IMR-90 (cell line): ENCODE measurements around the gene SLC44A1. TPM values are rescaled to one million over a fixed set of nuclear protein-coding genes. Genes with fewer than 3 reads are reported as not detected.

Experiments
- ATAC-seq: fragments of 200-7000 bp; cut with Tn5 transposase; 2 replicates; pipeline ENCODE4 v1.9.1; 2020; ENCODE audit warnings: low read depth, mild to moderate bottlenecking, moderate library complexity
- BruUV-seq: library from RNA; stranded (reverse); fragments of 400-500 nt; replicated peaks from 2 replicates; lab custom pipeline; 2021; lab: Mats Ljungman, UMichigan
- CTCF ChIA-PET: fragments of 300-600 bp; formaldehyde crosslinking; extraction: SDS; loops from one replicate; lab custom pipeline; 2021; ENCODE audit warnings: antibody characterized with exemption; lab: Yijun Ruan, JAX
- POLR2A ChIA-PET: fragments of 300-600 bp; sonication (Branson Sonifier 250); formaldehyde crosslinking; loops from one replicate; lab custom pipeline; 2022; ENCODE audit warnings: antibody characterized with exemption; ENCODE audit not compliant: unreplicated experiment; lab: Charles Lee
- DNase-seq: peaks from one replicate; pipeline ENCODE4 v3.0.0; 2013
- H2AFZ ChIP-seq: replicated peaks from 2 replicates; pipeline ENCODE3; 2013; ENCODE audit warnings: low read length, mild to moderate bottlenecking; ENCODE audit not compliant: poor library complexity
- H2AK5ac ChIP-seq: 2 replicates; pipeline ENCODE4 v1.6.1; 2013; ENCODE audit warnings: low read depth, low read length, inconsistent platforms
- H2AK9ac ChIP-seq: replicated peaks from 2 replicates; pipeline ENCODE3; 2013; ENCODE audit warnings: mild to moderate bottlenecking, low read depth, low read length, moderate library complexity; ENCODE audit not compliant: poor library complexity
- H2BK120ac ChIP-seq: 2 replicates; pipeline ENCODE4 v1.6.1; 2013; ENCODE audit warnings: low read depth, low read length, inconsistent platforms
- H2BK15ac ChIP-seq: 3 replicates; pipeline ENCODE4 v1.6.1; 2013; ENCODE audit warnings: low read depth, low read length, inconsistent platforms
- H2BK20ac ChIP-seq: 2 replicates; pipeline ENCODE4 v1.6.1; 2013; ENCODE audit warnings: low read depth, mild to moderate bottlenecking, inconsistent platforms, low read length, moderate library complexity
- H2BK5ac ChIP-seq: 2 replicates; pipeline ENCODE4 v1.6.1; 2013; ENCODE audit warnings: mild to moderate bottlenecking, low read depth, low read length, inconsistent platforms; ENCODE audit not compliant: poor library complexity, severe bottlenecking
- H3K14ac ChIP-seq: replicated peaks from 2 replicates; pipeline ENCODE4 v1.6.1; 2013; ENCODE audit warnings: low read depth, low read length, inconsistent platforms
- H3K18ac ChIP-seq: 2 replicates; pipeline ENCODE4 v1.6.1; 2013; ENCODE audit warnings: low read depth, low read length, control low read depth
- H3K23ac ChIP-seq: 2 replicates; pipeline ENCODE4 v1.6.1; 2013; ENCODE audit warnings: low read depth, low read length, inconsistent platforms
- H3K27ac ChIP-seq: 2 replicates; pipeline ENCODE4 v1.5.1; 2013; ENCODE audit warnings: mild to moderate bottlenecking, control low read depth, low read length; ENCODE audit not compliant: insufficient read depth
- H3K27me3 ChIP-seq: 2 replicates; pipeline ENCODE4 v1.6.1; 2013; ENCODE audit warnings: low read length; ENCODE audit not compliant: control insufficient read depth, insufficient read depth
- H3K36me3 ChIP-seq: 2 replicates; pipeline ENCODE4 v1.6.1; 2013; ENCODE audit warnings: low read length, mixed read lengths; ENCODE audit not compliant: control insufficient read depth, insufficient read depth
- H3K4ac ChIP-seq: 2 replicates; pipeline ENCODE4 v1.6.1; 2013; ENCODE audit warnings: low read depth, low read length, inconsistent platforms
- H3K4me1 ChIP-seq: 2 replicates; pipeline ENCODE4 v1.6.1; 2013; ENCODE audit warnings: low read length, mixed read lengths; ENCODE audit not compliant: control insufficient read depth, insufficient read depth
- H3K4me2 ChIP-seq: 2 replicates; pipeline ENCODE4 v1.6.1; 2013; ENCODE audit warnings: low read depth, mild to moderate bottlenecking, control low read depth, low read length, moderate library complexity
- H3K4me3 ChIP-seq: 2 replicates; pipeline ENCODE4 v1.5.1; 2013; ENCODE audit warnings: low read depth, mild to moderate bottlenecking, control low read depth, low read length, moderate library complexity; ENCODE audit not compliant: insufficient read depth
- H3K56ac ChIP-seq: 2 replicates; pipeline ENCODE4 v1.6.1; 2013; ENCODE audit warnings: low read length, inconsistent platforms; ENCODE audit not compliant: insufficient read depth; ENCODE audit errors: extremely low read depth
- H3K79me1 ChIP-seq, 2 experiments: 2 replicates each; pipeline ENCODE4 v1.6.1; 2013; ENCODE audit warnings: low read length in 2 of 2, inconsistent platforms in 1 of 2, low read depth in 1 of 2
- H3K9ac ChIP-seq: 2 replicates; pipeline ENCODE4 v1.6.1; 2013; ENCODE audit warnings: low read depth, low read length, control low read depth
- H3K9me1 ChIP-seq: 2 replicates; pipeline ENCODE4 v1.6.1; 2013; ENCODE audit warnings: low read length, inconsistent platforms; ENCODE audit not compliant: insufficient read depth
- H3K9me3 ChIP-seq: 2 replicates; pipeline ENCODE4 v1.6.1; 2013; ENCODE audit warnings: low read length; ENCODE audit not compliant: control insufficient read depth, insufficient read depth
- H4K20me1 ChIP-seq: 2 replicates; pipeline ENCODE4 v1.6.1; 2013; ENCODE audit warnings: low read length, inconsistent platforms; ENCODE audit not compliant: insufficient read depth
- H4K5ac ChIP-seq: 2 replicates; pipeline ENCODE4 v1.6.1; 2013; ENCODE audit warnings: mild to moderate bottlenecking, low read depth, low read length, control low read depth
- H4K8ac ChIP-seq, 2 experiments: 2 replicates each; pipeline ENCODE4 v1.6.1; 2013; ENCODE audit warnings: low read depth in 2 of 2, low read length in 2 of 2, control low read depth in 1 of 2, inconsistent platforms in 1 of 2
- H4K91ac ChIP-seq: 2 replicates; pipeline ENCODE4 v1.6.1; 2013; ENCODE audit warnings: low read depth, low read length, inconsistent platforms; ENCODE audit not compliant: insufficient read depth
- BHLHE40 ChIP-seq: fragments of 150-350 bp; IDR thresholded peaks from 2 replicates; pipeline ENCODE4 v1.6.1; 2016; ENCODE audit warnings: mild to moderate bottlenecking, low read depth, low read length
- CEBPB ChIP-seq: IDR thresholded peaks from 2 replicates; pipeline ENCODE4 v1.6.1; 2012; ENCODE audit warnings: low read depth, low read length, improper control_type of control experiment
- CHD1 ChIP-seq: IDR thresholded peaks from 2 replicates; pipeline ENCODE4 v1.6.1; 2012; ENCODE audit warnings: low read depth, low read length, improper control_type of control experiment
- FOS ChIP-seq: fragments of 150-350 bp; IDR thresholded peaks from 2 replicates; pipeline ENCODE4 v1.6.1; 2016; ENCODE audit warnings: low read depth, low read length
- MAFK ChIP-seq: IDR thresholded peaks from 2 replicates; pipeline ENCODE4 v1.6.1; 2012; ENCODE audit warnings: low read depth, low read length, improper control_type of control experiment
- MAZ ChIP-seq: IDR thresholded peaks from 2 replicates; pipeline ENCODE4 v1.6.1; 2012; ENCODE audit warnings: low read depth, mild to moderate bottlenecking, low read length, improper control_type of control experiment, moderate library complexity, borderline replicate concordance
- MXI1 ChIP-seq: IDR thresholded peaks from 2 replicates; pipeline ENCODE4 v1.6.1; 2012; ENCODE audit warnings: low read depth, mild to moderate bottlenecking, low read length, moderate library complexity, borderline replicate concordance
- NFE2L2 ChIP-seq: fragments of 150-350 bp; IDR thresholded peaks from 2 replicates; pipeline ENCODE4 v1.6.1; 2016; ENCODE audit warnings: low read depth, mild to moderate bottlenecking, low read length
- POLR2A ChIP-seq: IDR thresholded peaks from 2 replicates; pipeline ENCODE4 v1.6.1; 2012; ENCODE audit warnings: mild to moderate bottlenecking, low read depth, low read length
- RAD21 ChIP-seq: IDR thresholded peaks from 2 replicates; pipeline ENCODE4 v1.6.1; 2012; ENCODE audit warnings: low read length, improper control_type of control experiment
- RCOR1 ChIP-seq: IDR thresholded peaks from 2 replicates; pipeline ENCODE4 v1.6.1; 2012; ENCODE audit warnings: mild to moderate bottlenecking, low read length, improper control_type of control experiment; ENCODE audit not compliant: insufficient replicate concordance
- RFX5 ChIP-seq: IDR thresholded peaks from 2 replicates; pipeline ENCODE4 v1.8.0; 2012; ENCODE audit warnings: low read depth, mild to moderate bottlenecking, low read length, moderate library complexity
- SMC3 ChIP-seq: fragments of 150-350 bp; IDR thresholded peaks from 2 replicates; pipeline ENCODE4 v1.6.1; 2016; ENCODE audit warnings: low read depth, mild to moderate bottlenecking, antibody characterized with exemption, low read length, moderate library complexity
- WGBS, 2 experiments: methylation state at CpG; one replicate each; pipeline versions ENCODE4 v1.1.5 to v1.1.7; 2013; ENCODE audit warnings: missing lambda C conversion rate in 2 of 2; ENCODE audit not compliant: insufficient read length in 1 of 2; ENCODE audit errors: extremely low coverage in 2 of 2; 5-methylcytosine and 5-hydroxymethylcytosine counted together
- dilution Hi-C: fragments of 300-500 bp; cut with HindIII; formaldehyde crosslinking; loops from one replicate; pipeline ENCODE4 v1.14.3; 2018; ENCODE audit warnings: low sequenced_read_pairs; ENCODE audit not compliant: unreplicated experiment
- in situ Hi-C: fragments of 300-500 bp; cut with MboI; formaldehyde crosslinking; loops from 3 replicates; pipeline ENCODE4 v1.14.3; 2019; ENCODE audit warnings: low sequenced_read_pairs, inconsistent platforms, mixed read lengths
- intact Hi-C: fragments of 100-400 bp; cut with micrococcal nuclease; formaldehyde crosslinking; loops from 2 replicates; pipeline ENCODE4 v1.10.0; 2022
- polyA plus RNA-seq, 3 experiments: library from polyadenylated mRNA; depleted of rRNA; stranded (reverse); fragments of >200 nt; gene quantifications; 2 replicates each; pipeline ENCODE4 v1.2.3, GENCODE V29; 2012; ENCODE audit warnings: low replicate concordance in 1 of 3
- total RNA-seq: library from RNA; depleted of rRNA; stranded (reverse); fragments of >200 nt; gene quantifications from 2 replicates; pipeline ENCODE4 v1.2.3, GENCODE V29; 2012
- TF ChIP-seq, protein P1 (sequence below): fragments of 150-350 bp; IDR thresholded peaks from 2 replicates; pipeline ENCODE4 v1.6.1; 2016; ENCODE audit warnings: low read depth, mild to moderate bottlenecking, low read length, moderate library complexity, borderline replicate concordance
- TF ChIP-seq, protein P2 (sequence below): fragments of 150-350 bp; IDR thresholded peaks from 2 replicates; pipeline ENCODE4 v1.6.1; 2017; ENCODE audit warnings: mild to moderate bottlenecking, antibody characterized with exemption, low read length, low read depth

Gene SLC44A1
- total and polyA plus RNA-seq, 2 of the 4 experiments (the other 2 are of a cell fraction), result 5.2 to 21.7 TPM

DNA sequence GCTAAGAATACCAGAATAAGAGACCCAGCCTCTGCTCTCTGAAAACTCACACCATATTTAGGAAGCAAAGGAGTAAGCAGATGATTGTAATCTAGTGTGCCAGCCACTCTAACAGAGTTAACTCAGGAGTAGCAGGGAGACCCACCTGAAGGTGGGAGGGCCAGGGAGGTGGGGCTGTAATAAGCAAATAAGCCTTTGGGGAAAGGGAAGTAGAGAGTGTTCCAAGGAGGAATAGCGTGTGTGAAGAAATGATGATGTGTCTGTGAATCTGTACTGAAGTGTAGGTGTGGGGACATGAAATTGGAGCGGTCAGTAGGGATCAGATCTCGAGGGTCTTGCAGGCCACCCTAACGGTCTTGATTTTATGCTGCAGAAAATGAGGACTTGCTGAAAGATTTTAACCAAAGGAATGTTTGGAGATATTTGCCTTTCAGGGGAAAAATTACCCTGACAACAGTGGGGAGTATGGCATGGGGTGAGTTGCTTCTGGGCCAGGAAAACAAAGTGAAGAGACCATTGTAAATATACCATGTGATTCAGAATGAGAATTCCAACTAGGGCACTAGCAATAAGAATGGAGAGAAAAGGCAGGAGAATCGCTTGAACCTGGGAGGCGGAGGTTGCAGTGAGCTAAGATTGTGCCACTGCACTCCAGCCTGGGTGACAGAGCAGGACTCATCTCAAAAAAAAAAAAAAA is 159.2 kb downstream of the SLC44A1 start:
- H3K9me3 ChIP-seq, result 0 out of 2 replicates have a peak, but pooled peaks cover 1% of the 10 kb centered on the region
- dilution Hi-C loops (no loop called here), in situ Hi-C loops (no loop called here), intact Hi-C loops (no loop called here)
- H2AK9ac ChIP-seq, result no peak overlapping the region
- no peak overlapping the region for H3K4ac ChIP-seq
- no peak overlapping the region for H3K14ac ChIP-seq
- no peak overlapping the region for H4K91ac ChIP-seq
- no peak overlapping the region for H2BK5ac ChIP-seq
- H3K9ac ChIP-seq, result no peak overlapping the region
- H3K4me1 ChIP-seq, result peaks cover 2% of the 10 kb centered on the region; the same call in 1 of the 2 replicates
- no peak overlapping the region for H4K5ac ChIP-seq
- no peak overlapping the region for H2AK5ac ChIP-seq
- no peaks in the 10 kb centered on the region for H3K27me3 ChIP-seq
- H3K4me3 ChIP-seq, result no peak overlapping the region
- no peaks in the 10 kb centered on the region for H4K20me1 ChIP-seq
- no peaks in the 10 kb centered on the region for H3K36me3 ChIP-seq
- no peak overlapping the region for H3K23ac ChIP-seq
- H2BK120ac ChIP-seq, result no peak overlapping the region
- ATAC-seq (no peak), DNase-seq (no peak)
- no peaks in the 10 kb centered on the region; the same call in 1 of the 2 replicates for H3K9me1 ChIP-seq
- H3K56ac ChIP-seq, result no peak overlapping the region
- no peak overlapping the region for H3K27ac ChIP-seq
- no peak overlapping the region for H2BK20ac ChIP-seq
- no peak overlapping the region for H2BK15ac ChIP-seq
- no peak overlapping the region for H4K8ac ChIP-seq
- CTCF ChIA-PET, result interaction anchor here (0.7 to 1.7 kb wide), 3 partner anchors 10 to 460 kb away, joined by 3 to 6 read pairs (median 4); no protein-coding TSS in a partner anchor
- no peaks in the 10 kb centered on the region for H3K79me1 ChIP-seq
- 60% methylated on average over 1 of the region's 6 CpGs; no CpG with 5 or more reads in 1 of the 2 experiments for WGBS, 2 experiments
- no TSS peak for BruUV-seq
- H3K4me2 ChIP-seq, result no peak overlapping the region
- H2AFZ ChIP-seq, result no peak overlapping the region
- POLR2A ChIA-PET, result no interaction called here
- H3K18ac ChIP-seq, result no peak overlapping the region
- TF ChIP-seq NFE2L2 (no peak), POLR2A (no peak), RAD21 (no peak), MAZ (no peak), RCOR1 (no peak), SMC3 (no peak), CEBPB (no peak), MXI1 (no peak), RFX5 (no peak), FOS (no peak), BHLHE40 (no peak), CHD1 (no peak), MAFK (no peak)
- TF ChIP-seq, protein P1, sequence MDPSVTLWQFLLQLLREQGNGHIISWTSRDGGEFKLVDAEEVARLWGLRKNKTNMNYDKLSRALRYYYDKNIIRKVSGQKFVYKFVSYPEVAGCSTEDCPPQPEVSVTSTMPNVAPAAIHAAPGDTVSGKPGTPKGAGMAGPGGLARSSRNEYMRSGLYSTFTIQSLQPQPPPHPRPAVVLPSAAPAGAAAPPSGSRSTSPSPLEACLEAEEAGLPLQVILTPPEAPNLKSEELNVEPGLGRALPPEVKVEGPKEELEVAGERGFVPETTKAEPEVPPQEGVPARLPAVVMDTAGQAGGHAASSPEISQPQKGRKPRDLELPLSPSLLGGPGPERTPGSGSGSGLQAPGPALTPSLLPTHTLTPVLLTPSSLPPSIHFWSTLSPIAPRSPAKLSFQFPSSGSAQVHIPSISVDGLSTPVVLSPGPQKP, result no peak
- TF ChIP-seq, protein P2, sequence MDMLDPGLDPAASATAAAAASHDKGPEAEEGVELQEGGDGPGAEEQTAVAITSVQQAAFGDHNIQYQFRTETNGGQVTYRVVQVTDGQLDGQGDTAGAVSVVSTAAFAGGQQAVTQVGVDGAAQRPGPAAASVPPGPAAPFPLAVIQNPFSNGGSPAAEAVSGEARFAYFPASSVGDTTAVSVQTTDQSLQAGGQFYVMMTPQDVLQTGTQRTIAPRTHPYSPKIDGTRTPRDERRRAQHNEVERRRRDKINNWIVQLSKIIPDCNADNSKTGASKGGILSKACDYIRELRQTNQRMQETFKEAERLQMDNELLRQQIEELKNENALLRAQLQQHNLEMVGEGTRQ, result no peak
